WERI-Rb-1 (cell line): ENCODE measurements around the gene TRPC3.

Source experiments
- DNase-seq: peaks from one replicate; pipeline ENCODE4 v3.0.0-alpha.2; 2020
- H3K27ac ChIP-seq: fragments of 250-450 bp; sonication (Bioruptor Pico); 2 replicates; pipeline ENCODE4 v1.5.1; 2020; ENCODE audit warnings: mild to moderate bottlenecking, moderate library complexity
- H3K27me3 ChIP-seq: fragments of 250-450 bp; sonication (Bioruptor Pico); 2 replicates; pipeline ENCODE4 v1.5.1; 2021; ENCODE audit warnings: mild to moderate bottlenecking, low read depth, moderate library complexity; ENCODE audit not compliant: insufficient read depth, severe bottlenecking
- H3K36me3 ChIP-seq: fragments of 250-450 bp; sonication (Bioruptor Pico); 2 replicates; pipeline ENCODE4 v1.5.1; 2020; ENCODE audit warnings: mild to moderate bottlenecking, moderate library complexity
- H3K4me3 ChIP-seq: 2 replicates; pipeline ENCODE4 v1.5.1; 2011; ENCODE audit warnings: low read depth, mild to moderate bottlenecking, control low read depth, low read length
- H3K9me3 ChIP-seq: fragments of 250-450 bp; sonication (Bioruptor Pico); 2 replicates; pipeline ENCODE4 v1.5.1; 2021; ENCODE audit warnings: mild to moderate bottlenecking, moderate library complexity; ENCODE audit not compliant: severe bottlenecking
- CTCF ChIP-seq: IDR thresholded peaks from 2 replicates; pipeline ENCODE4 v1.5.1; 2011; ENCODE audit warnings: low read depth, mild to moderate bottlenecking, control low read depth, inconsistent platforms, low read length

TRPC3 gene

GRCh38 chr4:121898150-121898549 lies 53.7 kb downstream of the TRPC3 start:
- peak; percentile 14; the same call in 1 of the 2 replicates for TF ChIP-seq CTCF
- Histone ChIP-seq H3K27ac (no peak overlapping the region), H3K27me3 (no peaks in the 10 kb centered on the region), H3K4me3 (no peak overlapping the region), H3K36me3 (no peaks in the 10 kb centered on the region), H3K9me3 (no peaks in the 10 kb centered on the region)
- DNase-seq: peak; percentile 87

GRCh38 chr4:121888134-121888533 lies 63.7 kb downstream of the TRPC3 start:
- no peak overlapping the region for H3K4me3 ChIP-seq
- H3K27ac ChIP-seq: no peak overlapping the region
- no peaks in the 10 kb centered on the region for H3K36me3 ChIP-seq
- H3K27me3 ChIP-seq: no peaks in the 10 kb centered on the region
- H3K9me3 ChIP-seq: peaks cover 5% of the 10 kb centered on the region
- TF ChIP-seq CTCF: no peak
- no peak for DNase-seq

- no peak for DNase-seq
- H3K4me3 ChIP-seq: no peak overlapping the region
- H3K27me3 ChIP-seq: no peaks in the 10 kb centered on the region
- no peaks in the 10 kb centered on the region for H3K36me3 ChIP-seq
- H3K9me3 ChIP-seq: peaks cover 5% of the 10 kb centered on the region
- no peak for TF ChIP-seq CTCF
- no peak overlapping the region for H3K27ac ChIP-seq
These were observed 66.7 kb downstream of the TRPC3 start for GRCh38 chr4:121885115-121885514.

- no peak for DNase-seq
- H3K36me3 ChIP-seq: no peaks in the 10 kb centered on the region
- no peak overlapping the region for H3K4me3 ChIP-seq
- H3K27ac ChIP-seq: no peak overlapping the region
- TF ChIP-seq CTCF: no peak
- H3K9me3 ChIP-seq: no peaks in the 10 kb centered on the region
- H3K27me3 ChIP-seq: no peaks in the 10 kb centered on the region
These were observed 70.7 kb downstream of the TRPC3 start for GRCh38 chr4:121881158-121881557.

- TF ChIP-seq CTCF: no peak
- no peak for DNase-seq
- Histone ChIP-seq H3K9me3 (no peaks in the 10 kb centered on the region), H3K27me3 (no peaks in the 10 kb centered on the region), H3K4me3 (no peak overlapping the region), H3K27ac (no peak overlapping the region), H3K36me3 (no peaks in the 10 kb centered on the region)
These were observed 72.7 kb downstream of the TRPC3 start for GRCh38 chr4:121879135-121879534.

GRCh38 chr4:121877041-121877773 lies 74.7 kb downstream of the TRPC3 start:
- no peaks in the 10 kb centered on the region for H3K27me3 ChIP-seq
- no peaks in the 10 kb centered on the region for H3K36me3 ChIP-seq
- H3K27ac ChIP-seq: no peak overlapping the region
- DNase-seq: peak; percentile 79
- peak; percentile 8; the same call in 1 of the 2 replicates for TF ChIP-seq CTCF
- no peak overlapping the region for H3K4me3 ChIP-seq
- no peaks in the 10 kb centered on the region for H3K9me3 ChIP-seq
